K562 (cell line): ENCODE measurements around the gene ARV1. TPM values are rescaled to one million over a fixed set of nuclear protein-coding genes. Genes with fewer than 3 reads are reported as not detected.

Experiments
- CCNT2 ChIP-seq: IDR thresholded peaks from 2 replicates; pipeline ENCODE4 v1.6.1; 2011; ENCODE audit warnings: borderline replicate concordance, low read depth, mild to moderate bottlenecking, moderate library complexity, mixed read lengths, low read length; ENCODE audit not compliant: insufficient read length; ENCODE audit errors: extremely low read depth
- CREB3L1 ChIP-seq: fragments of 450-650 bp; IDR thresholded peaks from 2 replicates; pipeline ENCODE4 v1.6.1; 2014; ENCODE audit warnings: low read depth, mild to moderate bottlenecking, moderate library complexity, borderline replicate concordance
- FOXA1 ChIP-seq: fragments of 450-650 bp; IDR thresholded peaks from 2 replicates; pipeline ENCODE4 v1.6.1; 2016; ENCODE audit warnings: mild to moderate bottlenecking, borderline replicate concordance
- GATAD2B ChIP-seq: fragments of 450-650 bp; IDR thresholded peaks from 2 replicates; pipeline ENCODE4 v1.6.1; 2017; ENCODE audit warnings: mild to moderate bottlenecking, borderline replicate concordance
- NKRF ChIP-seq: fragments of 450-650 bp; IDR thresholded peaks from 2 replicates; pipeline ENCODE4 v1.6.1; 2016; ENCODE audit warnings: borderline replicate concordance
- POLR2H ChIP-seq: IDR thresholded peaks from 2 replicates; pipeline ENCODE4 v1.6.1; 2016; ENCODE audit warnings: missing genetic modification characterization, low read depth, mild to moderate bottlenecking, control low read depth, missing compliant biosample characterization, moderate library complexity
- SNRNP70 ChIP-seq: fragments of 200-400 bp; formaldehyde crosslinking; optimal IDR thresholded peaks from 2 replicates; pipeline ENCODE3; 2017; ENCODE audit warnings: low read depth, low read length
- TFAM ChIP-seq: fragments of 250-450 bp; sonication (Bioruptor Pico); conservative IDR thresholded peaks from 2 replicates; pipeline ENCODE4 v1.5.0; 2021; ENCODE audit warnings: mild to moderate bottlenecking, moderate library complexity
- YY1 ChIP-seq, 3 experiments: IDR thresholded peaks; 2 replicates each; pipeline ENCODE4 v1.6.1; 2011; ENCODE audit warnings: low read length in 2 of 3, mild to moderate bottlenecking in 2 of 3, moderate library complexity in 2 of 3, borderline replicate concordance in 1 of 3, control low read depth in 1 of 3, low read depth in 1 of 3; ENCODE audit not compliant: insufficient read depth in 3 of 3, insufficient replicate concordance in 2 of 3, control insufficient read depth in 1 of 3, insufficient read length in 1 of 3; ENCODE audit errors: extremely low read depth in 1 of 3
- ZBTB1 ChIP-seq: sonication (generic); formaldehyde crosslinking; IDR thresholded peaks from 2 replicates; pipeline ENCODE4 v1.8.1; 2023; ENCODE audit warnings: missing genetic modification reagents, low read depth, mild to moderate bottlenecking, borderline replicate concordance
- ZBTB26 ChIP-seq: fragments of 450-650 bp; formaldehyde crosslinking; IDR thresholded peaks from 2 replicates; pipeline ENCODE4 v1.4.0; 2022; ENCODE audit warnings: missing genetic modification characterization
- ZNF175 ChIP-seq: fragments of 200-800 bp; sonication (Bioruptor generic); IDR thresholded peaks from 2 replicates; pipeline ENCODE4 v1.6.1; 2016; ENCODE audit warnings: low read depth, mild to moderate bottlenecking, missing genetic modification characterization, missing compliant biosample characterization
- polyA plus RNA-seq, 8 experiments: library from polyadenylated mRNA; depleted of rRNA in 4 of 8; stranded (reverse) in 5 of 8; unstranded in 3 of 8; fragments of >200 nt; fragmentation: Nextera tagmentation in 2 of 8; fragmentation: Illumina TruSeq in 1 of 8; extraction: Ambion mirVana in 2 of 8; extraction: Trizol in 1 of 8; gene quantifications; 2 replicates each; pipeline versions ENCODE4 v1.2.1 to v1.2.3, GENCODE V29; 2011 to 2014; ENCODE audit warnings: inconsistent platforms in 1 of 8, missing spikeins in 1 of 8
- total RNA-seq, 7 experiments: library from RNA; depleted of rRNA in 6 of 7; stranded (reverse); fragments of >200 nt in 6 of 7; fragmentation: Illumina TruSeq in 2 of 7; extraction: Trizol in 2 of 7; gene quantifications; 2 replicates each; pipeline versions ENCODE4 v1.2.1 to v1.2.3, GENCODE V29; 2011 to 2021; ENCODE audit warnings: low replicate concordance in 1 of 7
- TF ChIP-seq, protein P1 (sequence below): fragments of 250-450 bp; sonication (Bioruptor Pico); IDR thresholded peaks from 2 replicates; pipeline ENCODE4 v1.8.0; 2021; ENCODE audit warnings: borderline replicate concordance, mild to moderate bottlenecking, moderate library complexity; ENCODE audit not compliant: poor library complexity, severe bottlenecking

The ARV1 gene
- total and polyA plus RNA-seq, 9 of the 15 experiments (the other 6 are each of a cell fraction or from before 2014, with no cell fraction given), result 54.8 to 139 (median 74.0) TPM

DNA sequence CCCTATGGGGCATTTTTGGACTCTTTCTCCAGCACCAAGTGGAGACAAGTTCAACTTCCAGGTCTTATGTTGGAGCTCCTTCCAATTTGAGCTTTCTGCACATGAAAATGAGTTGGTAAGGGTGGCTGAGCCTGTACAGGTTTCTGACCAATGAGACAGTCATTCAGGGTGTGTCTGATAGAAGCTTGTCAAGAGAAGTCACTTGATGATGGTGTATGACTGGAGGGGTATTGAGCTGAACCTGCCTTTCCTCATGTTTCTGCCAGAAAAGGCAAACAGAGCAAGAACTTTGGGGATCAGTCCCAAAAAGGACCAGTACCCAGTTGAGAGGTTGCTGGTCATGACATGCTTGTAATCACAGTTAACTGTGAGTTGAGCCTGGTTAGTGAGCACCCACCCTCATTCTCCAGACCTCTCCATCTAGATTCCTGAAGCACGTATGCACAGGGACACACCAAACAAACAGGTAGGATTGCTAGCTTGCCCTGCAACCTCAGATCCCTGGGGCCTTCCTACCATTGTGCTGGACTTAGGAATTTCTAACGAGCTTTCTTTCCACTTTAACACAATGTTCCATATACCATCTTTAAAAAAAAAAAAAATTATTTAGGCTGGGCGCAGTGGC, 34.6 kb downstream of the ARV1 start (continued):
- TF ChIP-seq GATAD2B (no peak), POLR2H (no peak), YY1 (IDR thresholded peaks at IDR 0.05; ENCODE audit: borderline replicate concordance in 1 of 3, control insufficient read depth in 1 of 3, extremely low read depth in 1 of 3, insufficient read depth in 3 of 3, insufficient read length in 1 of 3, insufficient replicate concordance in 2 of 3, low read depth in 1 of 3, low read length in 2 of 3) (no peak), CCNT2 (no peak), CREB3L1 (no peak), FOXA1 (no peak), TFAM (CRISPR knock-in tag) (no peak), SNRNP70 (no peak), NKRF (no peak), ZBTB26 (CRISPR knock-in tag) (no peak), ZBTB1 (CRISPR knock-in tag) (no peak), ZNF175 (CRISPR knock-in tag) (no peak)
- TF ChIP-seq, protein P1, sequence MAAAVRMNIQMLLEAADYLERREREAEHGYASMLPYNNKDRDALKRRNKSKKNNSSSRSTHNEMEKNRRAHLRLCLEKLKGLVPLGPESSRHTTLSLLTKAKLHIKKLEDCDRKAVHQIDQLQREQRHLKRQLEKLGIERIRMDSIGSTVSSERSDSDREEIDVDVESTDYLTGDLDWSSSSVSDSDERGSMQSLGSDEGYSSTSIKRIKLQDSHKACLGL (CRISPR knock-in tag), result no peak
- TF ChIP-seq, all 486 proteins: peak for 0
